ENCODE measurements around the gene PLA2G6.

Gene PLA2G6

GRCh38 chr22:38108561-38109319, 72.9 kb downstream of the PLA2G6 start (continued):
- TF ChIP-seq ZNF623 (tag by site-specific recombination; IDR thresholded peaks at IDR 0.05) (no peak), ATF2 (tag by site-specific recombination; IDR thresholded peaks at IDR 0.05; ENCODE audit: low read depth) (no peak)

- TF ChIP-seq SP2 (tag by site-specific recombination; IDR thresholded peaks at IDR 0.05) (peak; percentile 35), ZNF404 (tag by site-specific recombination; IDR thresholded peaks at IDR 0.05) (no peak), HIC1 (tag by site-specific recombination; IDR thresholded peaks at IDR 0.05) (0 out of 2 replicates have a peak, but pooled peaks have one; percentile 34), ZNF423 (tag by site-specific recombination; IDR thresholded peaks at IDR 0.05) (no peak), ZFHX2 (tag by site-specific recombination; conservative IDR thresholded peaks at IDR 0.05) (0 out of 2 replicates have a peak, but pooled peaks have one; percentile 18), ZNF324 (tag by site-specific recombination; IDR thresholded peaks at IDR 0.05) (no peak), KLF1 (tag by site-specific recombination; IDR thresholded peaks at IDR 0.05) (0 out of 2 replicates have a peak, but pooled peaks have one; percentile 30)
- TF ChIP-seq, protein P1, sequence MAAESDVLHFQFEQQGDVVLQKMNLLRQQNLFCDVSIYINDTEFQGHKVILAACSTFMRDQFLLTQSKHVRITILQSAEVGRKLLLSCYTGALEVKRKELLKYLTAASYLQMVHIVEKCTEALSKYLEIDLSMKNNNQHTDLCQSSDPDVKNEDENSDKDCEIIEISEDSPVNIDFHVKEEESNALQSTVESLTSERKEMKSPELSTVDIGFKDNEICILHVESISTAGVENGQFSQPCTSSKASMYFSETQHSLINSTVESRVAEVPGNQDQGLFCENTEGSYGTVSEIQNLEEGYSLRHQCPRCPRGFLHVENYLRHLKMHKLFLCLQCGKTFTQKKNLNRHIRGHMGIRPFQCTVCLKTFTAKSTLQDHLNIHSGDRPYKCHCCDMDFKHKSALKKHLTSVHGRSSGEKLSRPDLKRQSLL (tag by site-specific recombination; IDR thresholded peaks at IDR 0.05) = no peak
- H3K36me3 ChIP-seq (ENCODE audit: control insufficient read depth in 2 of 2, insufficient read depth in 1 of 2, low read length in 2 of 2) = peaks cover 0 to 4% of the 10 kb centered on the region in 2 experiments; a peak in 1 of 3 replicates
- CTCF ChIA-PET = interaction anchor here (0.6 to 1.6 kb wide), 4 partner anchors 8 to 56 kb away, joined by 3 to 5 read pairs (median 4); no protein-coding TSS in a partner anchor
- POLR2A ChIA-PET = no interaction called here
- H3K9me3 ChIP-seq (ENCODE audit: control insufficient read depth, insufficient read depth, low read depth, low read length) = no peaks in the 10 kb centered on the region
- no peaks in the 10 kb centered on the region for H3K4me1 ChIP-seq (ENCODE audit: control insufficient read depth, insufficient read depth, low read length)
- no peak overlapping the region for H3K4me3 ChIP-seq (ENCODE audit: low read depth, low read length)
- H3K27ac ChIP-seq (ENCODE audit: extremely low read depth, low read depth, low read length) = no peak overlapping the region
Measured at GRCh38 chr22:38107692-38108515, 73.7 kb downstream of the PLA2G6 start.

DNA sequence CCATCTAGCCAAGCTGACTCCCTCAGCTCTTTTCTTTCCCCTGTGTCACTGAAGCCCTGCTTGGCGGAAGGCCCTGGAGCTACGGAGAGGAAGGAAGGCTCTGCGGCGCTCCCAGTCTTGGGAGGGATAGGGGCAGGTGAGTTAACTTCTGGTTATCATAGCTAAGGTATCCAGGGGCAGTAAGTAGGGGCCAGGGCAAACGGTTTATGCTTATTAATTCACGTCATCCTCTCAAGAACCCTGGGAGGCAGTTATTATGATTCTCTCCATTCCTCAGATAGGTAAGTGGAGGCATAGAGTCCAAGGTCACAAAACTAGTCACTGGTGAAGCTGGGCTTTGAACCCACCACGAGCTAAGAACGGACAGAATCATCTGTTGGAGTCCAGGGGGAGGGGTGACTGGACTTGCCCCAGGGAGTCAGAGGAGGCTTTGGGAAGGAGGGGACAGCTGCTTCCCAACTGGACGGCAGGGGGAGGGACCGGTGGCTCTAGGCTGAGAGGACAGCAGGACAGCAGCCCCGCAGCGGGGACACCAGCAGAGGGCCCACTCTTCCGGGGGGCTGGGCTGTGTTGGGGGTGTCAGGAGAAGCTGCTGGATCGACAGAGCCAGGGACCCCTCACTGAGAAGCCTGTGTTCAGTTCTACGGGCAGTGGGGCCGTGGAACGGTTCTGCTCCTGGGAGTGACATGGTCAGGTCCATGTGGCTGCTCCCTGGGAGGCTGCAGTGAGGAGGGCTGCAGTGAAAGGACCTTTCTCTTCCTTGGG, 74.6 kb downstream of the PLA2G6 start:
- CTCF ChIA-PET = interaction anchor here (0.9 to 1.6 kb wide), 4 partner anchors 7 to 55 kb away, joined by 3 to 5 read pairs (median 4); no protein-coding TSS in a partner anchor
- TF ChIP-seq GLIS1 (tag by site-specific recombination; IDR thresholded peaks at IDR 0.05) = 0 out of 2 replicates have a peak, but pooled peaks have one; percentile 6
- no peak for TF ChIP-seq ZNF362 (tag by site-specific recombination; IDR thresholded peaks at IDR 0.05)
- Histone ChIP-seq H3K27ac (ENCODE audit: extremely low read depth, low read depth, low read length) (no peak overlapping the region), H3K4me1 (ENCODE audit: control insufficient read depth, insufficient read depth, low read length) (no peaks in the 10 kb centered on the region), H3K36me3 (ENCODE audit: control insufficient read depth in 2 of 2, insufficient read depth in 1 of 2, low read length in 2 of 2) (peaks cover 0 to 2% of the 10 kb centered on the region in 2 experiments; a peak in 1 of 3 replicates), H3K4me3 (ENCODE audit: low read depth, low read length) (no peak overlapping the region), H3K9me3 (ENCODE audit: control insufficient read depth, insufficient read depth, low read depth, low read length) (no peaks in the 10 kb centered on the region)
- POLR2A ChIA-PET = no interaction called here
